Activated T-cell treated with anti-CD3 and anti-CD28 coated beads, Interleukin-2, amount 50 U/mL, for 4 hours (primary cell): ENCODE results near the gene PRKAR2A. TPM values are rescaled to one million over a fixed set of nuclear protein-coding genes. Genes with fewer than 3 reads are reported as not detected.
A peak's percentile ranks its signal among the peaks of the same experiment; 100 is the strongest.
"Not testable (repeated sequence)": the region's sequence is repeated elsewhere in the genome, so short reads cannot be mapped to it uniquely, and the experiment has no call there.

ENCODE experiments used
- ATAC-seq, 2 donors: fragments of 200-7000 bp; cut with Tn5 transposase; one replicate each; pipeline ENCODE4 v1.10.0; 2021
- DNase-seq: peaks from one replicate; pipeline ENCODE4 v3.0.0-alpha.2; 2020
- H3K27me3 Mint-ChIP-seq: one replicate; pipeline ENCODE4 v1.8.0; 2021; ENCODE audit warnings: low read depth, mixed read lengths
- H3K36me3 Mint-ChIP-seq: one replicate; pipeline ENCODE4 v1.8.0; 2022; ENCODE audit warnings: mixed read lengths; ENCODE audit not compliant: insufficient read depth
- H3K4me1 Mint-ChIP-seq: one replicate; pipeline ENCODE4 v1.8.0; 2021; ENCODE audit warnings: low read depth, mixed read lengths
- H3K4me3 Mint-ChIP-seq: one replicate; pipeline ENCODE4 v1.8.0; 2021; ENCODE audit warnings: mild to moderate bottlenecking, moderate library complexity, mixed read lengths
- H3K9me3 Mint-ChIP-seq: one replicate; pipeline ENCODE4 v1.8.0; 2021; ENCODE audit warnings: mixed read lengths
- total RNA-seq, 3 donors: library from RNA; stranded (reverse); gene quantifications; one replicate each; pipeline ENCODE4 v1.2.1, GENCODE V29; 2021

Gene PRKAR2A
- total RNA-seq, 3 donors from 2014 or later: 60.7 to 75.9 (median 70.7) TPM

- Mint-ChIP-seq H3K27me3 (no peaks in the 10 kb centered on the region), H3K4me1 (no peaks in the 10 kb centered on the region), H3K9me3 (no peaks in the 10 kb centered on the region), H3K4me3 (no peak overlapping the region), H3K36me3 (peaks cover 27% of the 10 kb centered on the region)
- DNase-seq (no peak), ATAC-seq (no peak)
These were observed 8.2 kb upstream of the PRKAR2A start for GRCh38 chr3:48855681-48856447.

- no peak for DNase-seq
- no peaks in the 10 kb centered on the region for H3K9me3 Mint-ChIP-seq
- H3K27me3 Mint-ChIP-seq: no peaks in the 10 kb centered on the region
- peaks cover 6% of the 10 kb centered on the region for H3K4me1 Mint-ChIP-seq
- ATAC-seq: no peak
- peaks cover 9% of the 10 kb centered on the region for H3K36me3 Mint-ChIP-seq
- no peak overlapping the region for H3K4me3 Mint-ChIP-seq
These were observed 4.5 kb upstream of the PRKAR2A start for GRCh38 chr3:48852151-48852550.

GRCh38 chr3:48851407-48851806, 3.7 kb upstream of the PRKAR2A start:
- H3K4me1 Mint-ChIP-seq: peaks cover 10% of the 10 kb centered on the region
- H3K27me3 Mint-ChIP-seq: no peaks in the 10 kb centered on the region
- H3K9me3 Mint-ChIP-seq: no peaks in the 10 kb centered on the region
- no peak for ATAC-seq
- peaks cover 3% of the 10 kb centered on the region for H3K36me3 Mint-ChIP-seq
- no peak overlapping the region for H3K4me3 Mint-ChIP-seq
- DNase-seq: no peak

GRCh38 chr3:48848816-48849515, 1.3 kb upstream of the PRKAR2A start:
- ATAC-seq (no peak), DNase-seq (no peak)
- Mint-ChIP-seq H3K27me3 (no peaks in the 10 kb centered on the region), H3K9me3 (no peaks in the 10 kb centered on the region), H3K36me3 (no peaks in the 10 kb centered on the region), H3K4me1 (peaks cover 26% of the 10 kb centered on the region), H3K4me3 (peak overlapping the region; percentile 13)

- H3K36me3 Mint-ChIP-seq: no peaks in the 10 kb centered on the region
- DNase-seq (peak; percentile 33), ATAC-seq (peak; percentile 54 to 55)
- H3K4me3 Mint-ChIP-seq: peak overlapping the region; percentile 89
- no peaks in the 10 kb centered on the region for H3K27me3 Mint-ChIP-seq
- peaks cover 30% of the 10 kb centered on the region for H3K4me1 Mint-ChIP-seq
- no peaks in the 10 kb centered on the region for H3K9me3 Mint-ChIP-seq
These were observed 596 bp downstream of the PRKAR2A start for GRCh38 chr3:48847053-48847503.

GRCh38 chr3:48845170-48845569, 2.5 kb downstream of the PRKAR2A start:
- no peaks in the 10 kb centered on the region for H3K36me3 Mint-ChIP-seq
- DNase-seq: no peak
- peaks cover 31% of the 10 kb centered on the region for H3K4me1 Mint-ChIP-seq
- peak overlapping the region; percentile 53 for H3K4me3 Mint-ChIP-seq
- no peak for ATAC-seq
- no peaks in the 10 kb centered on the region for H3K27me3 Mint-ChIP-seq
- H3K9me3 Mint-ChIP-seq: no peaks in the 10 kb centered on the region

GRCh38 chr3:48837163-48837562, 10.5 kb downstream of the PRKAR2A start:
- Mint-ChIP-seq H3K36me3 (peaks cover 9% of the 10 kb centered on the region), H3K9me3 (no peaks in the 10 kb centered on the region), H3K4me1 (peaks cover 16% of the 10 kb centered on the region), H3K4me3 (no peak overlapping the region), H3K27me3 (no peaks in the 10 kb centered on the region)
- ATAC-seq (peak in 1 of 2 donors; percentile 27), DNase-seq (no peak)

GRCh38 chr3:48835650-48836366, 11.9 kb downstream of the PRKAR2A start:
- Mint-ChIP-seq H3K9me3 (no peaks in the 10 kb centered on the region), H3K4me1 (peaks cover 14% of the 10 kb centered on the region), H3K27me3 (no peaks in the 10 kb centered on the region), H3K4me3 (no peak overlapping the region), H3K36me3 (peaks cover 9% of the 10 kb centered on the region)
- no peak for ATAC-seq
- DNase-seq: no peak

GRCh38 chr3:48832684-48833083, 15.0 kb downstream of the PRKAR2A start:
- Mint-ChIP-seq H3K4me1 (peaks cover 9% of the 10 kb centered on the region), H3K36me3 (peaks cover 6% of the 10 kb centered on the region), H3K9me3 (no peaks in the 10 kb centered on the region), H3K27me3 (no peaks in the 10 kb centered on the region), H3K4me3 (no peak overlapping the region)
- no peak for ATAC-seq
- no peak for DNase-seq

GRCh38 chr3:48830715-48831114, 17.0 kb downstream of the PRKAR2A start:
- H3K9me3 Mint-ChIP-seq: no peaks in the 10 kb centered on the region
- H3K4me1 Mint-ChIP-seq: peaks cover 9% of the 10 kb centered on the region
- DNase-seq (no peak), ATAC-seq (no peak)
- no peak overlapping the region for H3K4me3 Mint-ChIP-seq
- H3K27me3 Mint-ChIP-seq: no peaks in the 10 kb centered on the region
- H3K36me3 Mint-ChIP-seq: peaks cover 6% of the 10 kb centered on the region

GRCh38 chr3:48829525-48829924, 18.1 kb downstream of the PRKAR2A start:
- H3K4me1 Mint-ChIP-seq: not testable (repeated sequence)

GRCh38 chr3:48827874-48828273, 19.8 kb downstream of the PRKAR2A start:
- not testable (repeated sequence) for H3K36me3 Mint-ChIP-seq, H3K9me3 Mint-ChIP-seq, ATAC-seq, H3K27me3 Mint-ChIP-seq, DNase-seq, H3K4me3 Mint-ChIP-seq
- H3K4me1 Mint-ChIP-seq: peaks cover 11% of the 10 kb centered on the region

More at GRCh38 chr3:48829525-48829924, 18.1 kb downstream of the PRKAR2A start:
- not testable (repeated sequence) for H3K36me3 Mint-ChIP-seq, H3K27me3 Mint-ChIP-seq, H3K9me3 Mint-ChIP-seq, ATAC-seq, DNase-seq, H3K4me3 Mint-ChIP-seq

- Mint-ChIP-seq H3K4me3 (no peak overlapping the region), H3K9me3 (no peaks in the 10 kb centered on the region), H3K36me3 (peaks cover 7% of the 10 kb centered on the region), H3K4me1 (peaks cover 14% of the 10 kb centered on the region), H3K27me3 (no peaks in the 10 kb centered on the region)
- no peak for ATAC-seq
- no peak for DNase-seq
These were observed 21.2 kb downstream of the PRKAR2A start for GRCh38 chr3:48826451-48826850.

- H3K4me3 Mint-ChIP-seq: no peak overlapping the region
- peaks cover 36% of the 10 kb centered on the region for H3K4me1 Mint-ChIP-seq
These were observed 26.9 kb downstream of the PRKAR2A start for GRCh38 chr3:48820612-48821324.

More at GRCh38 chr3:48820612-48821324, 26.9 kb downstream of the PRKAR2A start:
- no peaks in the 10 kb centered on the region for H3K27me3 Mint-ChIP-seq
- H3K9me3 Mint-ChIP-seq: no peaks in the 10 kb centered on the region
- ATAC-seq: no peak
- no peak for DNase-seq
- H3K36me3 Mint-ChIP-seq: peaks cover 7% of the 10 kb centered on the region
